ENCODE results near the gene IFITM10.

Gene IFITM10

DNA sequence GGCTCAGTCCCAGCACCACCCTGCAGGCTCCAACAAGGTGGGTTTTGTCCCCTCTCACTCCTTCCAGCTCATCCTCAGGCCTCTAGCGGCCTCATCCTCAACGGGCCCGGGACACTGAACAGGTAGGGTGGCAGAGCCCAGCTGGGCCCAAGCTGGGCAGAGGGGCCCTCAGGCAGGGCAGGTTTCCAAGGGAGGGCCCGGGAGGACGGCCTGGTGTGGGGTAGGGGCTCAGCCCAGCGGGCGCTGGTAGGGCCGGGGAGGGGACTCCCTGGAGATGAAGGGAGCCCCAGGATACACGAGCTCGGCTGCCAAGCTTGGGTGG, 2.5 kb upstream of the IFITM10 start:
- Histone ChIP-seq H3K27me3 (ENCODE audit: insufficient read depth, low read depth) (peaks cover 8% of the 10 kb centered on the region; the same call in 1 of the 2 replicates), H3K4me1 (ENCODE audit: low read depth, poor library complexity, severe bottlenecking) (no peaks in the 10 kb centered on the region), H3K36me3 (ENCODE audit: insufficient read depth) (no peaks in the 10 kb centered on the region)

DNA sequence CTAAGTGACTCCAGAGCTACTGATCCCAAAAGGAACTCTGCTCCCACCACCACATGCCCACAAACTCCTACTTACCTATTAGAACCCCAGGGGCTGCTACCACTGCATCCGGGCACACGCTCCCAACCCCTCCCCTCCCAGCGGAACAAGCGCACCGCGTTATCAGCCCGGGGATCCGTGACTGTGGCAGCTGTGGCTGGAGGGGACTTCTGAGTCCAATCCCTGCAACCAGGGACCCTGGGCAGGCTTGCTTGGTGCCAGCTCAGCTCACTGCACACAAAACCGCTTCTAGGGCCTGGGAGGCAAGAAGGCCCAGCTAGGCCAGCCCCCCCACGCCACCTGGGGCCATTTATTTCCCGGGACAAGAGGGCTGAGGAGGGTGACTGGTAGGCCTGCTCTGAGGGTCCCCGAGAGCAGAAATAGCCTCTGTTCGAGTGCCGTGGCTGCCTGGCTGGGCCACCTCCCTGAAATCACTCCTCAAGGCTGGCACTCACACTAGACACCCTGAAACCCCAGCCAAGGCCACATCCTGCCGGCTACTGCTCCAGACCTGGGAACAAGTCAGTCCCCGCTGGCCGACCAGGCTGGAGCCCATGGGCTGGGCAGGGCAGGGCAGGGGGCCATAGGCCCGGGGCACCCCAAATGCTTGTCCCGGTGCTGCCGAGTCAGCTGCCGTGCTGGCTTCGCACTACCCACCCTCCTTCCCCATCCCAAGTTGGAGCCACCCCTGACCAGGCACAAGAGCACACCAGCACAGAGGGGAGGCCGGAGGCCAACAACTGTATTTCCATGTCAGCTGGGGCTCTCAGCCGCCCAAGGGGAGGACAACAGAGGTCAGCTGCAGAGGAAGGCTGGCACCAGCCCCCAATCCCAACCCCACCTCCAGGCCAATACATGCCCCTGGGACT, 1.9 kb upstream of the IFITM10 start:
- H3K4me1 ChIP-seq (ENCODE audit: low read depth, poor library complexity, severe bottlenecking) = no peaks in the 10 kb centered on the region
- H3K27me3 ChIP-seq (ENCODE audit: insufficient read depth, low read depth) = peaks cover 8% of the 10 kb centered on the region; the same call in 1 of the 2 replicates
- no peak overlapping the region for H3K4me3 ChIP-seq (IDR thresholded peaks at IDR 0.05; ENCODE audit: insufficient read depth, low read depth, low read length)
- H4K20me1 ChIP-seq (ENCODE audit: insufficient read depth) = no peaks in the 10 kb centered on the region
- no peak overlapping the region for H2AFZ ChIP-seq (ENCODE audit: low read depth)
- TF ChIP-seq, protein P1, sequence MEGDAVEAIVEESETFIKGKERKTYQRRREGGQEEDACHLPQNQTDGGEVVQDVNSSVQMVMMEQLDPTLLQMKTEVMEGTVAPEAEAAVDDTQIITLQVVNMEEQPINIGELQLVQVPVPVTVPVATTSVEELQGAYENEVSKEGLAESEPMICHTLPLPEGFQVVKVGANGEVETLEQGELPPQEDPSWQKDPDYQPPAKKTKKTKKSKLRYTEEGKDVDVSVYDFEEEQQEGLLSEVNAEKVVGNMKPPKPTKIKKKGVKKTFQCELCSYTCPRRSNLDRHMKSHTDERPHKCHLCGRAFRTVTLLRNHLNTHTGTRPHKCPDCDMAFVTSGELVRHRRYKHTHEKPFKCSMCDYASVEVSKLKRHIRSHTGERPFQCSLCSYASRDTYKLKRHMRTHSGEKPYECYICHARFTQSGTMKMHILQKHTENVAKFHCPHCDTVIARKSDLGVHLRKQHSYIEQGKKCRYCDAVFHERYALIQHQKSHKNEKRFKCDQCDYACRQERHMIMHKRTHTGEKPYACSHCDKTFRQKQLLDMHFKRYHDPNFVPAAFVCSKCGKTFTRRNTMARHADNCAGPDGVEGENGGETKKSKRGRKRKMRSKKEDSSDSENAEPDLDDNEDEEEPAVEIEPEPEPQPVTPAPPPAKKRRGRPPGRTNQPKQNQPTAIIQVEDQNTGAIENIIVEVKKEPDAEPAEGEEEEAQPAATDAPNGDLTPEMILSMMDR (conservative IDR thresholded peaks at IDR 0.05; ENCODE audit: low read depth, low read length) = no peak
- H3K36me3 ChIP-seq (ENCODE audit: insufficient read depth) = no peaks in the 10 kb centered on the region
- H3K4me2 ChIP-seq = no peak overlapping the region
- no peak overlapping the region for H3K27ac ChIP-seq
- no peaks in the 10 kb centered on the region for H3K79me2 ChIP-seq (ENCODE audit: insufficient read depth, low read depth)
- H3K9ac ChIP-seq = no peak overlapping the region

More for the DNA sequence above, 2.5 kb upstream of the IFITM10 start:
- H3K27ac ChIP-seq = no peak overlapping the region
- H3K79me2 ChIP-seq (ENCODE audit: insufficient read depth, low read depth) = no peaks in the 10 kb centered on the region
- no peak overlapping the region for H3K4me3 ChIP-seq (IDR thresholded peaks at IDR 0.05; ENCODE audit: insufficient read depth, low read depth, low read length)
- H2AFZ ChIP-seq (ENCODE audit: low read depth) = no peak overlapping the region
- TF ChIP-seq, protein P1 (conservative IDR thresholded peaks at IDR 0.05; ENCODE audit: low read depth, low read length) = no peak
- no peak overlapping the region for H3K4me2 ChIP-seq
- H3K9ac ChIP-seq = no peak overlapping the region
- H4K20me1 ChIP-seq (ENCODE audit: insufficient read depth) = no peaks in the 10 kb centered on the region

GRCh38 chr11:1751531-1751921, 1.1 kb upstream of the IFITM10 start:
- Histone ChIP-seq H2AFZ (ENCODE audit: low read depth) (no peak overlapping the region), H3K4me2 (no peak overlapping the region), H3K4me1 (ENCODE audit: low read depth, poor library complexity, severe bottlenecking) (no peaks in the 10 kb centered on the region), H3K4me3 (IDR thresholded peaks at IDR 0.05; ENCODE audit: insufficient read depth, low read depth, low read length) (no peak overlapping the region), H4K20me1 (ENCODE audit: insufficient read depth) (no peaks in the 10 kb centered on the region), H3K27ac (no peak overlapping the region), H3K27me3 (ENCODE audit: insufficient read depth, low read depth) (peaks cover 8% of the 10 kb centered on the region; the same call in 1 of the 2 replicates), H3K36me3 (ENCODE audit: insufficient read depth) (no peaks in the 10 kb centered on the region), H3K79me2 (ENCODE audit: insufficient read depth, low read depth) (no peaks in the 10 kb centered on the region), H3K9ac (no peak overlapping the region)
- TF ChIP-seq, protein P1 (conservative IDR thresholded peaks at IDR 0.05; ENCODE audit: low read depth, low read length) = no peak

DNA sequence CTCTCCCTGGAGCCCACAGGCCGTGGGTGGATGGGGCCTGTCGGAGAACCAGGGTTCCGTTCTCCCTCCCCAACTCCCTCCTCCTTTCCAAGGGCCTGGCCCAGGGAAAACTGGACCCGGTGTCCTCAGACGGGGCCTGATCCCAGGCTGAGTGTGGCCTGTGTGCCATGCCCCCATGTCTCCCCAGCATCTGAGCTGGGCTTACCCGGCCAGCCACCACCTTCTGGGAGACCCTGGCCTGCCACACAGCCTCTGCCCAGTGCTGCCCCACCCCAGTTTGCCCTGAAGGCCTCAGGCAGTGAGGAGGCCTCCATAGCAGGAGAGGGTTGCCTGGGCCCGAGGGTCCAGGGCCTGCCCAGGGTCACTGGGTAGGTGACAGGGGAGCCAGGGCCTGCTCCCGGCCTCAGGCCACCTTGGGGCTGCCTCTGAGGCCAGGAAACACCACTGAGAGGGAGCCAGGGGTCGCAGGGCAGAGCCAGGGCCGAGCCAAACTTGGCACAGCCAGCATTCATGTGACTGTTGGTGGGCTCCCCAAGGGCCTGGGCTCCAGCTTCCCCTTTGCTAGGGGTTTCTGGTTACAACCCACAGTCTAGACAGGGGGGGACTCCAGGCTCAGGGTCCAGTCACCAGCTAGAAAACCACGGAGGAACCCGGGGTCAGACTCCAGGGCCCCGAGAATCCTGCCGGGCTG, 590 bp upstream of the IFITM10 start:
- H4K20me1 ChIP-seq (ENCODE audit: insufficient read depth) = no peaks in the 10 kb centered on the region
- peaks cover 8% of the 10 kb centered on the region; the same call in 1 of the 2 replicates for H3K27me3 ChIP-seq (ENCODE audit: insufficient read depth, low read depth)
- H3K4me1 ChIP-seq (ENCODE audit: low read depth, poor library complexity, severe bottlenecking) = no peaks in the 10 kb centered on the region
- no peak overlapping the region for H2AFZ ChIP-seq (ENCODE audit: low read depth)
- H3K27ac ChIP-seq = no peak overlapping the region
- TF ChIP-seq, protein P1 (conservative IDR thresholded peaks at IDR 0.05; ENCODE audit: low read depth, low read length) = no peak
- no peaks in the 10 kb centered on the region for H3K79me2 ChIP-seq (ENCODE audit: insufficient read depth, low read depth)
- H3K36me3 ChIP-seq (ENCODE audit: insufficient read depth) = no peaks in the 10 kb centered on the region
- H3K9ac ChIP-seq = no peak overlapping the region
- no peak overlapping the region for H3K4me3 ChIP-seq (IDR thresholded peaks at IDR 0.05; ENCODE audit: insufficient read depth, low read depth, low read length)
- no peak overlapping the region for H3K4me2 ChIP-seq
